Fibroblast of lung (primary cell): Measurements from ENCODE around the gene CDH12. TPM values are rescaled to one million over a fixed set of nuclear protein-coding genes. Genes with fewer than 3 reads are reported as not detected.

Experiments
- DNase-seq, 2 donors: peaks; one replicate each; pipeline versions ENCODE4 v3.0.0 to v3.0.0-alpha.2; 2010; ENCODE audit warnings: low read depth in 2 of 2
- H2AFZ ChIP-seq: 2 replicates; pipeline ENCODE4 v1.5.1; 2012; ENCODE audit warnings: low read length, control low read depth, inconsistent platforms
- H3K27ac ChIP-seq: 2 replicates; pipeline ENCODE4 v1.5.1; 2011; ENCODE audit warnings: low read length, control low read depth; ENCODE audit not compliant: insufficient read depth
- H3K27me3 ChIP-seq: 2 replicates; pipeline ENCODE4 v1.5.1; 2011; ENCODE audit warnings: mild to moderate bottlenecking, low read length; ENCODE audit not compliant: control insufficient read depth, insufficient read depth
- H3K36me3 ChIP-seq: 2 replicates; pipeline ENCODE4 v1.5.1; 2011; ENCODE audit warnings: low read length; ENCODE audit not compliant: control insufficient read depth, insufficient read depth
- H3K4me1 ChIP-seq: 2 replicates; pipeline ENCODE4 v1.5.1; 2011; ENCODE audit warnings: low read length; ENCODE audit not compliant: control insufficient read depth, insufficient read depth; ENCODE audit errors: extremely low read depth
- H3K4me2 ChIP-seq: 2 replicates; pipeline ENCODE4 v1.5.1; 2011; ENCODE audit warnings: low read length, control low read depth; ENCODE audit not compliant: insufficient read depth; ENCODE audit errors: extremely low read depth
- H3K4me3 ChIP-seq, 4 experiments: fragments of 200-600 bp in 1 of 4; sonication (generic) in 1 of 4; replicated peaks in 1 of 4; 2 replicates each; pipeline ENCODE4 v1.5.1; 2011 to 2016; ENCODE audit warnings: low read length in 4 of 4, low read depth in 3 of 4, mild to moderate bottlenecking in 3 of 4, control low read depth in 2 of 4, inconsistent platforms in 1 of 4, mixed read lengths in 1 of 4; ENCODE audit not compliant: insufficient read depth in 1 of 4; ENCODE audit errors: control extremely low read depth in 1 of 4
- H3K79me2 ChIP-seq: 2 replicates; pipeline ENCODE4 v1.5.1; 2012; ENCODE audit warnings: mild to moderate bottlenecking, low read length, inconsistent platforms; ENCODE audit not compliant: control insufficient read depth, insufficient read depth
- H3K9ac ChIP-seq: 2 replicates; pipeline ENCODE4 v1.5.1; 2011; ENCODE audit warnings: mild to moderate bottlenecking, low read length, control low read depth; ENCODE audit not compliant: insufficient read depth
- H3K9me3 ChIP-seq: 2 replicates; pipeline ENCODE4 v1.5.1; 2012; ENCODE audit warnings: low read depth, low read length; ENCODE audit not compliant: control insufficient read depth, insufficient read depth
- H4K20me1 ChIP-seq: 2 replicates; pipeline ENCODE4 v1.5.1; 2011; ENCODE audit warnings: low read length; ENCODE audit not compliant: control insufficient read depth, insufficient read depth; ENCODE audit errors: extremely low read depth
- CTCF ChIP-seq, 2 donors: IDR thresholded peaks in 1 of 2; conservative IDR thresholded peaks in 1 of 2; 1 replicate in 1 of 2; 2 replicates in 1 of 2; pipeline ENCODE4 v1.5.1; 2011 to 2012; ENCODE audit warnings: low read length in 2 of 2, control low read depth in 1 of 2, inconsistent platforms in 1 of 2, low read depth in 1 of 2, mild to moderate bottlenecking in 1 of 2
- EZH2 ChIP-seq: IDR thresholded peaks from 2 replicates; pipeline ENCODE4 v1.5.1; 2012; ENCODE audit warnings: low read length, control low read depth, mild to moderate bottlenecking; ENCODE audit errors: missing control alignments
- polyA plus RNA-seq, 2 donors: library from polyadenylated mRNA; depleted of rRNA in 1 of 2; stranded (reverse) in 1 of 2; unstranded in 1 of 2; fragments of >200 nt; gene quantifications; 2 replicates each; pipeline ENCODE4 v1.2.1, GENCODE V29; 2011 to 2012; ENCODE audit warnings: missing spikeins in 1 of 2
- total RNA-seq: library from RNA; depleted of rRNA; stranded (reverse); fragments of >200 nt; gene quantifications from 2 replicates; pipeline ENCODE4 v1.2.1, GENCODE V29; 2014

CDH12 gene
- total and polyA plus RNA-seq, 2 donors (not counting 1 experiment from before 2014, with no cell fraction given): 0.02 TPM; not detected in 1

GRCh38 chr5:22431840-22432239 is 421.3 kb downstream of the CDH12 start:
- no peaks in the 10 kb centered on the region for H3K36me3 ChIP-seq
- TF ChIP-seq CTCF (conservative IDR thresholded peaks at IDR 0.05 in 1 of 2, IDR thresholded peaks at IDR 0.05 in 1 of 2; ENCODE audit: low read depth in 1 of 2, low read length in 2 of 2): no peak
- TF ChIP-seq EZH2: no peak

GRCh38 chr5:22431406-22431805 is 421.7 kb downstream of the CDH12 start:
- H2AFZ ChIP-seq: no peak overlapping the region
- no peaks in the 10 kb centered on the region for H4K20me1 ChIP-seq
- DNase-seq: no peak
- no peaks in the 10 kb centered on the region for H3K4me1 ChIP-seq
- H3K4me3 ChIP-seq: no peak overlapping the region
- H3K27me3 ChIP-seq: no peaks in the 10 kb centered on the region
- no peak overlapping the region for H3K4me2 ChIP-seq
- H3K9me3 ChIP-seq: no peaks in the 10 kb centered on the region
- H3K79me2 ChIP-seq: no peaks in the 10 kb centered on the region
- H3K27ac ChIP-seq: no peak overlapping the region
- no peaks in the 10 kb centered on the region for H3K36me3 ChIP-seq
- no peak for TF ChIP-seq EZH2
- no peak for TF ChIP-seq CTCF (conservative IDR thresholded peaks at IDR 0.05 in 1 of 2, IDR thresholded peaks at IDR 0.05 in 1 of 2; ENCODE audit: low read depth in 1 of 2, low read length in 2 of 2)
- H3K9ac ChIP-seq: no peak overlapping the region

More at GRCh38 chr5:22431840-22432239, 421.3 kb downstream of the CDH12 start:
- Histone ChIP-seq H3K27me3 (no peaks in the 10 kb centered on the region), H2AFZ (no peak overlapping the region), H3K4me1 (no peaks in the 10 kb centered on the region), H3K79me2 (no peaks in the 10 kb centered on the region), H3K9ac (no peak overlapping the region), H3K4me3 (no peak overlapping the region), H3K9me3 (no peaks in the 10 kb centered on the region), H3K4me2 (no peak overlapping the region), H3K27ac (no peak overlapping the region), H4K20me1 (no peaks in the 10 kb centered on the region)
- DNase-seq: no peak

- Histone ChIP-seq H3K4me1 (no peaks in the 10 kb centered on the region), H3K36me3 (no peaks in the 10 kb centered on the region), H3K79me2 (no peaks in the 10 kb centered on the region), H3K9ac (no peak overlapping the region), H3K9me3 (no peaks in the 10 kb centered on the region), H4K20me1 (no peaks in the 10 kb centered on the region), H3K27ac (no peak overlapping the region), H3K4me2 (no peak overlapping the region), H3K4me3 (no peak overlapping the region), H2AFZ (no peak overlapping the region), H3K27me3 (no peaks in the 10 kb centered on the region)
- TF ChIP-seq EZH2 (no peak), CTCF (conservative IDR thresholded peaks at IDR 0.05 in 1 of 2, IDR thresholded peaks at IDR 0.05 in 1 of 2; ENCODE audit: low read depth in 1 of 2, low read length in 2 of 2) (no peak)
- no peak for DNase-seq
Measured at GRCh38 chr5:22411554-22412349, 441.4 kb downstream of the CDH12 start.
